H54 (cell line): ENCODE data around the gene EIF2B1.

Experiments
- DNase-seq: peaks from one replicate; pipeline ENCODE4 v3.0.0; 2011; ENCODE audit warnings: low spot score, mixed read lengths; ENCODE audit not compliant: insufficient read length
- FAIRE-seq: peaks from 3 replicates; lab custom pipeline; 2011; peaks lifted over from hg19 to GRCh38; lab: Jason Lieb, UNC
- POLR2A ChIP-seq: IDR thresholded peaks from 2 replicates; pipeline ENCODE4 v1.6.1; 2011; ENCODE audit warnings: low read depth, mild to moderate bottlenecking, low read length

The EIF2B1 gene

GRCh38 chr12:123633379-123634141, at the start of gene EIF2B1, which contains the start of gene GTF2H3:
Gene EIF2B1 (minus strand): TSS chr12:123633686. CDS start chr12:123633557, 129 bp downstream.
Gene GTF2H3 (plus strand): TSS chr12:123633829. CDS start chr12:123633860, 31 bp downstream.
- peak; percentile 79 for FAIRE-seq
- DNase-seq: peak; percentile 96
- peak; percentile 80 for TF ChIP-seq POLR2A

- no peak for DNase-seq
- FAIRE-seq: no peak
- no peak for TF ChIP-seq POLR2A
Measured at GRCh38 chr12:123681605-123682004, 48.1 kb upstream of the EIF2B1 start.

GRCh38 chr12:123678981-123679380, 45.5 kb upstream of the EIF2B1 start:
- no peak for FAIRE-seq
- no peak for TF ChIP-seq POLR2A
- no peak for DNase-seq

GRCh38 chr12:123676616-123677320, 43.3 kb upstream of the EIF2B1 start:
- TF ChIP-seq POLR2A: no peak
- no peak for DNase-seq
- no peak for FAIRE-seq

- TF ChIP-seq POLR2A: no peak
- FAIRE-seq (no peak), DNase-seq (no peak)
Measured at GRCh38 chr12:123675436-123675835, 42.0 kb upstream of the EIF2B1 start.

GRCh38 chr12:123671876-123672275, 38.4 kb upstream of the EIF2B1 start:
- DNase-seq (no peak), FAIRE-seq (no peak)
- no peak for TF ChIP-seq POLR2A

GRCh38 chr12:123670882-123671728, 37.6 kb upstream of the EIF2B1 start, which contains the start of gene TCTN2:
Gene TCTN2 (plus strand): TSS chr12:123671113. CDS start chr12:123671241, 128 bp downstream.
- peak; percentile 46 for TF ChIP-seq POLR2A
- DNase-seq: peak; percentile 94
- peak; percentile 38 for FAIRE-seq

GRCh38 chr12:123667771-123668170, 34.3 kb upstream of the EIF2B1 start:
- TF ChIP-seq POLR2A: no peak
- FAIRE-seq (no peak), DNase-seq (no peak)

GRCh38 chr12:123659996-123660727, 26.7 kb upstream of the EIF2B1 start:
- peak; percentile 60 for DNase-seq
- peak; percentile 62 for FAIRE-seq

GRCh38 chr12:123657211-123657610, 23.7 kb upstream of the EIF2B1 start:
- FAIRE-seq (no peak), DNase-seq (no peak)
- no peak for TF ChIP-seq POLR2A

More at GRCh38 chr12:123659996-123660727, 26.7 kb upstream of the EIF2B1 start:
- no peak for TF ChIP-seq POLR2A

- DNase-seq (no peak), FAIRE-seq (no peak)
- TF ChIP-seq POLR2A: no peak
Measured at GRCh38 chr12:123656392-123656791, 22.9 kb upstream of the EIF2B1 start.

GRCh38 chr12:123655420-123655819, 21.9 kb upstream of the EIF2B1 start:
- DNase-seq (no peak), FAIRE-seq (no peak)
- TF ChIP-seq POLR2A: no peak
